HG03521 (cell line): ENCODE measurements around the gene RNF126.

ENCODE experiments used
- ATAC-seq: cut with Tn5 transposase; IDR thresholded peaks from one replicate; pipeline ENCODE4 v1.9.1; 2021; ENCODE audit warnings: mild to moderate bottlenecking, moderate library complexity; ENCODE audit not compliant: unreplicated experiment

Gene RNF126

DNA sequence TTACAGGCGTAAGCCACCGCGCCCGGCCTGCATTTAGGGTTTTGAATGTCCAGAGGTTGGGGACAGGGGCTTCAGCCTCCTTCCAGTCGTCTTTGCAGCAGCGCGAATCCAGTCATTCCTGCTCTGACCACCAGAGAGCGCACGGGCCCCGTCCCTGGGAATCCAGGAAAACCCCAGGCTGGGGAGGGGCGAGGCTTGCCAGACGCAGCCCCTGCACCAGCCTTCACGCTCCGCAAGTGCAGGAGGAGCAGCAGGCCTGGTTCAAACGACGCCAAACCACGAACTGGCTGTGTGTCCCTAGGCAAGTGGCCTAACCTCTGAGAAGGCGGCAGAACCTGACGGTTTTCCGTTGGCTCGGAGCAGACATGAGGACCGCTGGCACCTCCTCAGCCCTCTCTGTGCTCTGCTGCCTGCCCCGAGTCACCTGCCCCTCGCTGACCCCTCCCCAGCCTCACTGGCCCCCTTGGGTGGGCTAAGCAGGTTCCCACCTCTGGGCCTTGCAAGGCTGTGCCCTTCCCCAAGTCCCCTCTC is 2.0 kb upstream of the RNF126 start:
- ATAC-seq = no peak

DNA sequence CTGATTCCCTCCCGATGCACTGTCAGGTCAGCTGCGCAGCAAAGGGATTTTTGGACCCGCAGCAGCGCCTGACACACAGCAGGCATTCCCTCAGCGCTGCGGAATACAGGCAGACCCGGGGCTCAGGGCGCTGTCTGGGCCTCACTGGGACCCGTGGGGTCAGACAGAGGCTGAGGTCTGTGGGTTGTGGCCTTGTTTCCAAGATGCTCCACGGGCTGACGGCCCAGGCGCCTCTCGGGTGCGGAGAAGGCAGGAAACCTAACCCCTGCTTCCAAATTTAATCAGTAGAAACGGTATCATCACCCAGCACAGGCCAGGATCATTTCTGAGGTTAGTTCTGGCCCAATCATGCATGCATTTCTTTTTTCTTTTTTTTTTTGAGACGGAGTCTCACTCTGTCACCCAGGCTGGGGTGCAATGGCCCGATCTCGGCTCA is 686 bp upstream of the RNF126 start:
- no peak for ATAC-seq

DNA sequence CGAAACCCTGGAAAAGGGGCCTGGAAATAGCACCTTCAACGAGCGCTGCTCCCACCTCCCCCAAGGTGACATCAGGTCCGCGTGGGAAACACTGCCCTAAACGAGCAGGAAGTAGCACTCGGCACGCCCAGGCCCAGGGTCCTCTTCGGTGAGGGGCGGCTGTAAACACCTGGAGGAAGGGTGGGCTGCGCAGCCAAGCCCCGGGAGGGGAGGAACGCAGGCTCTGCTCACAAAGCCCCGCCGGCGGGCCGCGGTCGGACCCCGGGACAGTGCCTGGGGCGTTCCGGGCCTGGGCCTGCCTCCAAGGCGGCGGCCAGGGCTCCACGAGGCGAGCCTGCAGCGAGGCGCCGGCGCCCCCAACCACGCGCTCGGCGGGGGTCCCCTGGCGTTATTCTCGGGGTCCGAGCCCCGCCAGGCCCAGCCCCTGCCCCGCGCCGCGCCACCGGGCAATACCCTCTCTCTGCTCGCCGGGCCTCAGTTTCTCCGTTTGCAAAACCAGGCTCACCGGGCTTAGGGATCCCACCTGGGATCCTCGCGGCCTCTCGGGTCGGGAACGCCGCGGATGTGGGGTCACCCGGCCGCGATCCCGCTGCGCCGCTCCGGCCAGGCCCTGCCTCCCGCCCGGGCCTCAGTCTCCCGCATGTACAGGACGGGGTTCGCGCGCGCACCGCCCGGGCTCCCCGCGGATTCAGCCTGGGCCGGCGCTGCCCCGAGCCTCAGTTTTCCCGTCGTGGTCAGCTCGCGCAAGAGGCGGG is 630 bp downstream of the RNF126 start:
- peak; percentile 6 for ATAC-seq

DNA sequence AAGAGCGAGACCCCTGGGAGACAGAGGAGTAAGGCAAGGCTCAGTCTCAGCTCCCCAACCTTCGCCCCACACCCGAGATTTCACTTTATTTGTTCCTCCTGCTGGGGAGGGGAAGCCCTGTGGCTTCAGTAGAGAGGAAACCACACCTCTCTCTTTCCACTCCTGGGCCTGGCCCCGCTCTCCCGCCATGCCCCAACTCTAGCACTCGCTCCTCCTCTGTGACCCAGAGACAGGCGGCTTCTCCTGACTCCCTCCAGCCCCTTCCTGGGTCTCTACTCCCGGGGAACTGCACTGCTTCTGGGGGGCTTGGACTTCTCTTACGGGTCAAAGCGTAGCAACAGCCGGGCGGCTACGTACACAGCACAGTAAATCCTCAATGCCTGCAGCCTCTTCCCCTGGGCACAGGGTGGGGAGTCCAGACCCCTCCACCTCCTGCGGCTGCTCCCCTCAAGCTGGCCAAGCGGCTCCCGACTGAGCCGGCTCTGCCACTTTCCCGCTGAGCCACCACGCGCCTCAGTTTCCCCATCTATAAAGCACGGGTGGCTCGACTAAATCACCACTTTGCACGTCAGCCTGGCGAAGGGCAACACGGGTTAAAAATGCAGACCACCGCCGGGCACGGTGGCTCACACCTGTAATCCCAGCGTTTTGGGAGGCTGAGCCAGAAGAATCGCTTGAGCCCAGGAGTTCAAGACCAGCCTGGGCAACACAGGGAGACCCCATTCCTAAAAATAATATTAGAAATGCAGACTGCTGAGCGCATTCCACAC is 1.4 kb downstream of the RNF126 start:
- no peak for ATAC-seq

DNA sequence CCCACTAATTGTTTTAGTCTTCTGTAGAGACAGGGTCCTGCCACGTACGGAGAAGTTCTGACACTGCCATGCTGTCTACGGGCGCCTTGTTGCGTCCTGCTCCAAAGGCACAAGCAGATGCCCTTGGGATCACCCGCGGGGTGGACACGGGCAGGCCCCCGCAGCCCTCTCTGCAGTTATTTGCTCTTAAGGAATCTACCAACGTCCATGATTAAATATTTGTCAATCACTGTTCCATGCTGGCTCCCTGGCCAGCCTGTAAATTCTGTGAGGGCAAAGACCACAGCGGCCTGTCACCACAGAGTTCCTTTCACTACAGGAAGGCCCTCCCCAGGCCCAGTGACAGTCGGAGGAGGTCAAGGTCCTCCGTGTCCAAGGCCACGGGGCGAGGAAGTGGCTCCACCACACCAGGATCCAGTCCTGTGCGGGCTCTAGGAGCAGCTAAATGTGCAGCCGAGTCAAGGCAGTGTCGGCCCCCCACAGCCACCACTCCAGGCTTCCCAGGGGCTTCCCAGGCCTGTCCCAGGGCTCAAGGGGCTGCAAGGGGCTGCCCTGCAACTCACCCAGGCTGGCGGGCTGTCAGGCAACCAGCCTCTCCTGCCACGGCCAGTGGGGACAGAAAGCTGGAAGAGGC is 2.1 kb downstream of the RNF126 start:
- ATAC-seq = no peak

DNA sequence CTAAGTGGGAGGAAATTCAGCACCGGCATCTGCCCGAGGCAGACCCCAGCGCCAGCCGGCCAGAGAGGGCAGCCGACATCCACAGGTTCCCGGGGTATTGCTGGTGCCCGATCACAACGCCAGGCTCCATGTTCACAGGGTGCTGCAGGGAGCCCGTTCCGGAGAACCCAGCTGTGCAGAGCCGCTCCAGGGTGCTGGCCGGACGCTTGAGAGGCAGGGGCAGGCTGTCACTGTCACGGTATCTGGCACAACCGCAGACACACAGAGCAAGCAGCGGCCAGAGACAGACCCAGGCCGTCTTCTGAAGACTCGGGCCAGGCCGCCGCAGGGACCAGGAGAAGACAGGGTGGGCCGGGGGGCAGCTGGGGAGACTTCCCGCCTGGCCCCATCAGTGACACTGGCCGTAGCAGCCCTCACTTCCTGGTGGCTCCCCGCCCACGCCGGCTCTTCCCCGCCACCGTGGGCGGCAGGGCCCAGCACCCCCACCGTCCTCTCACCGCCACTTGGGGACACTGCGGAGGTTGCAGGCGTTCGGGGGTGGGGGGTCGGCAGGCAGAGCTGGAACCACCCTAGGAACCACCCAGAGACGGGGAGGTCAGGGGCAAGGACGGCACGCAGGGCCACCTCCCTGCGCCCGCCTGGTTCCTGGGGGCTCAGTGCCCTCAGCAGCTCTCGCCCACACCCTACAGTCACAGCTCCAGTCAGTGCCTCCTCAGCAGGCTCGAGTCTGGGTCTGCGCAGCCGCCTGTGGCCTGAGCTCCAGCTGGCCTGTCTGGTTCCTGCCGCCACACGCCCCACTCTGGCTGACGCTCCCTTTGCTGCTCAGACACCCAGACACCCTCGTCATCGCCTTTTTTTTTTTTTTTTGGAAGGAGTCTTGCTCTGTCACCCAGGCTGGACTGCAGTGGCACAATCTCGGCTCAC is 3.8 kb downstream of the RNF126 start:
- no peak for ATAC-seq

DNA sequence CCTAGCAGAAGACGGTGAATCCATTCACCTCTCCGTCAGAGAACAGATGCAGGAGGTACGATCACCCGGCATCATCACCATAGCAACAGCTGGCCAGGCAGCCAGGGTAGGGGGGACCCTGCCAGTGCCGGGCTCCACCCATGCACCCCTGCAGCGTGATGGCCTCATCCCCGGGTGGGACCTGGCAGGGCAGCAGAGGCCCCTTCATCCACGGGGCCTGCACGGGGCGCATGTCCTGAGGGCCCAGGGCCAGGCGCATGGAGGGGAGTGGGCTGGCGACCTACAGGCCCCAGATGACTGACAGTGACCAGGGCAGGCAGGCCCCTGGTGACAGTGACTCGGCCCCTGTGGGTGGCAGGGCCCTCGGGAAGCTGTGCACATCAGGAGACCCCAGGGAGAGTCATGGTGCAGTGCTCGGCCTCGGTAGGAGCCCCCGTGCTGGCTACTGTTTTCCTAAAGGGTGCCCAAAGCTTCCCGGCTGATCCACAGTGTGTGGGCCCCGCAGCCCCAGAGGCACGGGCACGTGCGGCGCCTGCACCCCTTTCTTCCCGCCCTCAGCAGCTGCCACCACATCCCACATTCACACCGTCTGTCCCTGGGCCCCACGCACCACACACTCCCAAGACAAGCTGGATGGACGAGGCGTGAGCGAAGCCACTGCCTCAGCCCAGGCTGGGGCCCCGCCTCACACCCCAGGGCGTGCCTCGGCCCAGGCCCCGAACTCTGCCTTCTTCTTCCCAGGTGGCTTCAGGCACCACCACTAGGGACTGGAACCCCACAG is 4.8 kb downstream of the RNF126 start:
- no peak for ATAC-seq

DNA sequence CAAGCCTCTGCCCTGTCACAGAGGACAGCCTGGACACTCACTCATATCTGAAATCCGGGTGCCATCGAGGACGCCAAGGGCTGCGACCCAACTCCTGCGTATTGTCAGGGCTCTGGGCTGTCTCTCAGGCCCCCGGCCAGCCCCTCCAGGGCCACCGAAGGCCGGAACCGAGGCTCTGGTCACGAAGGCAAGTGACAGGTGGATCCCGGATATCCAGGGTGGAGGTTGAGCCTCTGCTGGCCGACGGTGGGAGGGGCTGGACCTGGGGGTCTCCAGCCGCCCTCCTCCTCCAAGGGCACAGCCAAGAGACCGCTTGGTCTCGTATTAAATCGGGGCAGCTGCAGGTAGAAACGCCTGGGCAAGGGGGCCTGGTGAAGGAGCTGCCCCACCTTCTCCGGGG is 5.4 kb downstream of the RNF126 start:
- ATAC-seq = no peak

DNA sequence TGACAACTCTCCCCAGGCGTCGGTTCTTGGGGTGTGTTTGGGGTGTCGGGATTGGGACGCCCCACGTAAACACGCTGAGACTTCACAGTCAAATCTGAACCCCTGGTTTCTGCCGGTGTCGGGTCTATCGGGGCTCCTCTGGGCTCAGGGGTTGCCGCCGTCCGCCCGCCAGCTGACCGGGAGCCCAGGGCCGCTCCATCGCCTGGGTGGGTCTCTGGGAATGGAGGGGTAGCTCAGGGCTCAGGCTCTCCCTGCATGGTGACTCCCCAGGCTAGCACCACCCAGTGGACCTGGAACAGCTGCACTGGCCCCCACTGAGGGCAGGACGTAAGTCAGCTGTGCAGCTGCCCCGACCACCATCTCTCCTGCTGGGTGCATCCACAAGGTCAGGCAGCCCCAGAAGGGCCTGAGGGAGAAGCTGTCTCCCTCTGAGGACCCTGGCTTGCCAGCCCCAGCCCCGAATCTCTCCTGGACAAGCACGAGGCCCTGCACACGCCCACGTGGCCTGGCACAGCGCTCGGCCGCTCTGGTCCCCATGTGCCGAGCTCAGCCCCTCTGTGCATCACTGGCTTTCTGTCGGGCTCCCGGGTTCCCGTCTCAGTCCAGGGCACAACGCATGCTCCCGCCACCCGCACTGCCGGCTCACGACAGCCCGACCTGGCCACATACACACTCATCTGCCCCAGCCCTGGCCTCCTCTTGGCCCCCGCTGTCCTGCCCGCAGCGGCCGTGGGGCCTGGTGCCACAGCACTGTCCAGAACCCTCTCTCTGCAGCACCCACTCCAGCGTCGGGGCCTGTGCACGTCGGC is 6.1 kb downstream of the RNF126 start:
- no peak for ATAC-seq

DNA sequence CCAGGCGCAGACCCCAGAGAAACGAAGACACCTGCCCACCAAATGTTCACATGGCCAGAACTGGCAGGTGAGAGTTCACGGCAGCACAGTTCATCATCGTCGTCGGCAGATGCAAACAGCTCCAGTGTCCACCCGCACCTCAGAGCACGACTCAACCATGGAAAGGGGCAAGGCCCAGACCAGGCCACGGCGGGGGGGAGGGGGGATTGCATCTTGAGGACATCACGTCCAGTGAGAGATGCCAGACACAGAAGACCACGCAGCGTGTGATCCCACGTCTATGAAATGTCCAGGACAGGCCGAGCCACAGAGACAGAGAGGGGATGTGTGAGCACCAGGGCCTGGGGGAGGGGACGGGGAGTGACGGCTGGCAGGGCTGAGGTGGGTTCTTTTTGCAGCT is 7.3 kb downstream of the RNF126 start:
- no peak for ATAC-seq

DNA sequence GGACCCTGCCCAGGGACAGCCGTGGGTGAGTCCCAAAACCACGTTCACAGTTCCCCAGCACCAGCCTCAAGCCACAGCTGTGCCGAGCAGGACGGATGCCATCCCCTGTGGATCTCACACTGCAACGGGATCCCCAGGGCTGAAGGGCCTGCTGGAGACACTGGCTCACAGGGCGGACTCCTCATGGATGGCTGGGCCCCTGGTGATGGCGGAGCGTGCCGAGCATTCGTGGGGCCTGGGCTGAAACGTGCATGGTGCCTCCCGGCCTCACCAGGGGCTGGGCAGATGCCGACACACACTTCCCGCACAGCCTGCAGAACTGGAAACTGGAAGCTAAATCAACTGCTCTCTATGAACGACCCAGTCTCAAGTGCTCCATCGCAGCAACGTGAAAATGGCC is 9.6 kb downstream of the RNF126 start:
- no peak for ATAC-seq

DNA sequence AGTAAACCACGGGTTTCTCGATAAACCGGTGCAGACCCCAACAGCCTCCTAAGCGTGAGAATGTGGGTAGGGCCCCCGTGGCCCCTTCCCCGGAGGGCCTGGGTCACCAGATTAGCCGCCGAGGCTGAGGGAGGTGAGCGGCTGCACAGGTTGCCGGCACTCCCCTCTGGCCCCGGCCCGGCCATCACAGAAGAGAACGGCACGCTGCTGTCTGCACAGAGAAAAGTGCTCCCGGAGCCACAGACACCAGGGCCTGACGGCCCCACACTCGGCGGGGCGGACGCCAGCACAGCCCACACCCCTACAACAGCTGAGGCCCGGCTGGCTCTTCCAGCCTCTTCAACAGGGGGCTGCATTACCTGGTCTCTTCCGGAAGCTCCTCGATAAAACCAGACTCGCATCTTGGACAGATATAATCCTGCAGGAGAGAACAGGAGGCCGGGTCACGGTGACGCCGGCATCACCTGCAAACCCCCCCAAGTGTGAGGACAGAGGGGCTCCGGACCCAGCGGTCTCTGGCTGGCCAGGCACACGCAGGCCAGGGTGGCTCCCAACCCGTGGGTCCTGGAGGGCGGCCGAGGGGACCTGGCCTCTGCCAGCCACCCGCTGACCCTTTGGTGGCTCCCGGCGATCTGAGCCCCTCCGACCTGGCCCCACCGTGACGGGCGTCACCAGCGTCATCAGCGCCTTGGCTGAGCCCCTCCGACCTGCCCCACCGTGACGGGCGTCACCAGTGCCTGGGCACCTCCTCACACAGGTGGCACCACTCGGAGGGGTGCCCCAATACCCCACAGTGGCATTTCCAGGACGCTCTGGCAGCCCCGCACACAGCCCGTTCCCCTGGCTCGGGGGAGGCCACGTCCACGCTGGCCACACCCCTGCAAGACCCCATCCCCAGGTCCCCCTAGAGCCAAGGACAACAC is 10.3 kb downstream of the RNF126 start:
- ATAC-seq = no peak

DNA sequence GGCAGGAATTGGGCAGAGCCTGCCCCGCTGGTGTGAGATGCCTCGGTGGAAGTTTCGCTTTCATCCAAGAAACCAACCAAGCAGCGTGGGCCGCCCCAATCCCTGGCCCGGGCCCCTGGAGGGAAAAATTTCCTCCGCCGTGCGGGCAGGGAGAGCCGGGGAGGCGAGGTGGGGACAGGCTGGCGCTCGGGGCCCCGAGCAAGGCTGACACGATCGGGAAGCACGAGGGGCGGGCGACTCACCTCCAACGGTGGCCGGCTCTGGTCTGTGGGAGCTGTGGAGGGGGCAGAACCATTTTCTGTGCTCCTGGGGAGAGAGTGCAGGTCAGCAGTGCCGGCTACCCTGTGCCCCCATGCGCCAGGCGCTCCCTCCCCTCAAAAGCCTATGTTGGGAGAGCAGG is 11.0 kb downstream of the RNF126 start:
- ATAC-seq = no peak

DNA sequence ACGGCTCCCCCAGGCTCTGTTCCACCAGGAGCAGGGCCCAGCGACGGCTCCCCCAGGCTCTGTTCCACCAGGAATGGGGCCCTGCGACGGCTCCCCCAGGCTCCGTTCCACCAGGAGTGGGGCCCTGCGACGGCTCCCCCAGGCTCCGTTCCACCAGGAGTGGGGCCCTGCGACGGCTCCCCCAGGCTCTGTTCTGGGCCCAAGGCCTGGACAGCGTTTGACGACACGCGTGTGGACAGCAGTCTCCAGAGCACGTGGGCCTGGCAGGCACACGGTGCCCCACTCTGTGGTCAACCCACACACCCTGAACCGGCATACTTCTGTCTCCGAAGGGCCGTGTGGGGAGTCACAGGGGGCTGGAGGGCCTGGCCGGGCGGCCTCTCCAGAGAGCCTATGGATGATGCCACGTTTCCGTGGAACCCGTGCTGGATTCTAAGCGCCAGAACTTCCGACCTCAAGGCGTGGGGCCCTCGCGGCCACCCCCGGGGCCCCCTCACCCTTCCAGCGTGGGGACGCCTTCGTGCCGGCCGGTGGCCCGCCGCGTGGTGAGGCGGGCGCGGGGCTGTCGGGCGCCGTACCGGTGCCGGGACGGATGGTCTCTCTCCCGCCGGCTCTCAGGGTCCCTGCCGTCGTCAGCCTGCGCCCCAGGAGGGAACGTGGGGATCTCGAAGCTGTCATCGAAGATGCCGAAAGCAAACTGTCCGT is 11.7 kb downstream of the RNF126 start:
- no peak for ATAC-seq

DNA sequence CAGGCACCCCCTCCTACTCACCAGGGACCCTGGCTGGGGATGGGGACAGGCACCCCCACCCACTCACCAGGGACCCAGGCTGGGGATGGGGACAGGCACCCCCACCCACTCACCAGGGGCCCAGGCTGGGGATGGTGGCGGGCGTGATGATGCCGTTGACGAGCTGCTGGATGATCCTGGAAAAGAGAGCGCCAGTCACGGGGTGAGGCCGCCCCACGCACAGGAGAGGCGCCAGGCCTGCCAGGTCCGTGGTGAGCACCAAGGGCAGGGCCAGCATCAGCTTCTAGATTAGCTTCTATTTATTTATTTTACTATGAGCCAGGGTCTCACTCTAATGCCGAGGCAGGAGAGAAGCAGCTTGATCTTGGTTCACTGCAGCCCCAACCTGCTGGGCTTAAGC is 12.9 kb downstream of the RNF126 start:
- no peak for ATAC-seq

DNA sequence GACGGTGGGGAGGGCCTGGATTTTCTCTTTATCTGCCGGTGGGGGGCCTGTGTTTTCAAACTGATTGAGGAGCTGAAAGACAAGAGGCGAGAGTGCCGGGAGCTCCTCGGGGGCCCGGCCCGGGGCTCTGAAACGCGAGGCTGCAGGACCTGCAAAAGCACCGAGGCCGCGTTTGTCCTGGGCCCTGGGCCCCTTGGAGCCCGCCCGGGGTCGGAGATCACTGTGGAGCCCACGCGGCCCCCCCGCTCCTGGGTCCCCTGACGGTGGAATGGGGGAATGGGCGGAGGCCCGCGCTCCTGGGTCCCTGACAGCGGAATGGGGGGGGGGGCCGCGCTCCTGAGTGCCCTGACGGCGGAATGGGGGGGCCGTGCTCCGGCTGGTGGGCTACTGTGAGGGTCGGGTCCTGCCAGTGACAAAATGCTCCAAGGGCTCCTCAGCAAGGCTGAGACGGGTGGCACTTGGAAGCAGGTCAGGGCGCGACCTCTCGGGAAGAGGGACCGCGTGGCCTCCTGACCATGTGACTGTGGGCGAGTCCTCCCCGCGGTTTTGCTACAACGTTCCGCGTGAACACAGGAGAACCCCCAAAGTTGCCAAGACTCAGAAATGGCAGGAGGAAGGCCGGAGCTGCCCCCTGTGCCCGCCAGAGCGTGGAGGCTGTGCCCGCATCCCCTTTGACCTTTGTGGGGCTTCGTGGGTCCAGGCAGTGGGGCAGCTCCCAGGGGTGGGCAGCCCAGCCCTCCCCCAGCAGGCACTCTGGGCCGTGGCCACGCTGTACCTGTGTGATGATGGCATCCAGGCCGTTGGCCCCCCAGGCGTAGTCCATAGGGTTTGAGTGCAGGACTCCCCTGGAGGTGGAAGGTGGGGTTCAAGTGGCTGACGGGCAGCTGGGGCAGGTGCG is 13.9 kb downstream of the RNF126 start:
- no peak for ATAC-seq
